HCT116 (cell line): Measurements from ENCODE around the gene NUP210. TPM values are rescaled to one million over a fixed set of nuclear protein-coding genes. Genes with fewer than 3 reads are reported as not detected.
A peak's percentile ranks its signal among the peaks of the same experiment; 100 is the strongest.

Experiments
- ATAC-seq: fragments of 200-7000 bp; cut with Tn5 transposase; 2 replicates; pipeline ENCODE4 v1.9.1; 2020; ENCODE audit warnings: mild to moderate bottlenecking, moderate library complexity
- BruUV-seq: library from RNA; stranded (reverse); fragments of 400-500 nt; replicated peaks from 2 replicates; lab custom pipeline; 2021; lab: Mats Ljungman, UMichigan
- CTCF ChIA-PET: fragments of 300-600 bp; sonication (Branson Sonifier 250); formaldehyde crosslinking; loops from one replicate; lab custom pipeline; 2021; ENCODE audit warnings: antibody characterized with exemption; lab: Charles Lee
- POLR2A ChIA-PET: fragments of 300-600, 350-600 bp; sonication (Branson Sonifier 250); formaldehyde crosslinking; loops from one replicate; lab custom pipeline; 2021; ENCODE audit warnings: antibody characterized with exemption; lab: Charles Lee
- RAD21 ChIA-PET, 2 experiments: fragments of 300-600 bp; sonication (Branson Sonifier 250); formaldehyde crosslinking; loops; one replicate each; lab custom pipeline; 2023; ENCODE audit warnings: low total read pairs in 2 of 2; ENCODE audit not compliant: uncharacterized antibody in 2 of 2, unreplicated experiment in 2 of 2, low non-redundant PET in 1 of 2; lab: Charles Lee
- DNase-seq: peaks from one replicate; pipeline ENCODE4 v3.0.0-alpha.2; 2010; ENCODE audit warnings: low read depth, low spot score
- H2AFZ ChIP-seq: fragments of 200-600 bp; shearing (Covaris generic), sonication (generic); 2 replicates; pipeline ENCODE4 v1.6.1; 2017; ENCODE audit warnings: low read depth, mixed run types, mixed read lengths, antibody characterized with exemption, low read length; ENCODE audit not compliant: poor library complexity, severe bottlenecking
- H3K27ac ChIP-seq: 2 replicates; pipeline ENCODE4 v1.5.1; 2012; ENCODE audit warnings: low read depth, low read length
- H3K27me3 ChIP-seq: fragments of 200-600 bp; sonication (generic); 2 replicates; pipeline ENCODE4 v1.6.1; 2016; ENCODE audit warnings: mixed run types, low read length, mixed read lengths; ENCODE audit not compliant: insufficient read depth
- H3K36me3 ChIP-seq, 2 experiments: fragments of 200-500 bp in 1 of 2; fragments of 200-600 bp in 1 of 2; sonication (Bioruptor generic) in 1 of 2; sonication (generic) in 1 of 2; 2 replicates each; pipeline versions ENCODE4 v1.5.1 to v1.6.1; 2014 to 2016; ENCODE audit warnings: low read length in 2 of 2, inconsistent platforms in 1 of 2, mixed read lengths in 1 of 2, mixed run types in 1 of 2; ENCODE audit not compliant: insufficient read depth in 2 of 2, control insufficient read depth in 1 of 2
- H3K4me1 ChIP-seq, 2 experiments: fragments of 200-600 bp in 1 of 2; sonication (generic) in 1 of 2; 2 replicates each; pipeline versions ENCODE4 v1.5.1 to v1.6.1; 2012 to 2017; ENCODE audit warnings: low read length in 2 of 2, inconsistent platforms in 1 of 2, mild to moderate bottlenecking in 1 of 2, mixed read lengths in 1 of 2, mixed run types in 1 of 2, moderate library complexity in 1 of 2; ENCODE audit not compliant: insufficient read depth in 2 of 2, control insufficient read depth in 1 of 2
- H3K4me2 ChIP-seq: fragments of 200-600 bp; sonication (generic); 2 replicates; pipeline ENCODE4 v1.6.1; 2017; ENCODE audit warnings: mixed run types, low read length, mixed read lengths
- H3K4me3 ChIP-seq, 2 experiments: fragments of 200-600 bp in 1 of 2; sonication (generic) in 1 of 2; replicated peaks in 1 of 2; 2 replicates each; pipeline ENCODE4 v1.5.1; 2011 to 2016; ENCODE audit warnings: low read length in 2 of 2, control low read depth in 1 of 2, low read depth in 1 of 2, mild to moderate bottlenecking in 1 of 2, mixed read lengths in 1 of 2, mixed run types in 1 of 2
- H3K79me2 ChIP-seq: fragments of 200-600 bp; sonication (generic); 2 replicates; pipeline ENCODE4 v1.6.1; 2017; ENCODE audit warnings: mild to moderate bottlenecking, mixed run types, low read length, moderate library complexity, mixed read lengths; ENCODE audit not compliant: insufficient read depth
- H3K9ac ChIP-seq: fragments of 200-600 bp; sonication (generic); 2 replicates; pipeline ENCODE4 v1.6.1; 2016; ENCODE audit warnings: low read length, mixed read lengths
- H3K9me2 ChIP-seq: fragments of 200-600 bp; sonication (generic), shearing (Covaris generic); 2 replicates; pipeline ENCODE4 v1.6.1; 2017; ENCODE audit warnings: mixed run types, mild to moderate bottlenecking, moderate library complexity; ENCODE audit not compliant: insufficient read depth
- H3K9me3 ChIP-seq, 2 experiments: fragments of 200-500 bp in 1 of 2; fragments of 200-600 bp in 1 of 2; sonication (Bioruptor generic) in 1 of 2; sonication (generic) in 1 of 2; 2 replicates each; pipeline ENCODE4 v1.6.1; 2014 to 2017; ENCODE audit warnings: low read length in 2 of 2, mixed read lengths in 2 of 2, inconsistent platforms in 1 of 2, low read depth in 1 of 2, mild to moderate bottlenecking in 1 of 2, mixed run types in 1 of 2, moderate library complexity in 1 of 2; ENCODE audit not compliant: control insufficient read depth in 1 of 2, insufficient read depth in 1 of 2
- H4K20me1 ChIP-seq: fragments of 200-600 bp; sonication (generic), shearing (Covaris generic); 2 replicates; pipeline ENCODE4 v1.6.1; 2017; ENCODE audit warnings: mixed run types, mild to moderate bottlenecking, moderate library complexity; ENCODE audit not compliant: insufficient read depth
- EZH2 ChIP-seq: fragments of 200-600 bp; sonication (generic); IDR thresholded peaks from 2 replicates; pipeline ENCODE4 v1.6.1; 2017; ENCODE audit warnings: antibody characterized with exemption, mixed run types
- FOSL1 ChIP-seq: IDR thresholded peaks from 2 replicates; pipeline ENCODE4 v1.6.1; 2012; ENCODE audit warnings: low read depth
- RAD21 ChIP-seq: IDR thresholded peaks from 2 replicates; pipeline ENCODE4 v1.6.1; 2012; ENCODE audit warnings: low read depth, mild to moderate bottlenecking
- SIN3A ChIP-seq: IDR thresholded peaks from 2 replicates; pipeline ENCODE4 v1.6.1; 2012; ENCODE audit warnings: low read depth
- TCF7L2 ChIP-seq: IDR thresholded peaks from 2 replicates; pipeline ENCODE4 v1.7.0; 2011; ENCODE audit warnings: borderline replicate concordance, inconsistent platforms; ENCODE audit not compliant: insufficient read depth, insufficient read length; ENCODE audit errors: extremely low read depth
- ZFX ChIP-seq: fragments of 450-650 bp; IDR thresholded peaks from 2 replicates; pipeline ENCODE4 v1.6.1; 2017
- intact Hi-C: fragments of 100-400 bp; cut with micrococcal nuclease; formaldehyde crosslinking; loops from 2 replicates; pipeline ENCODE4 v1.10.0; 2022
- total RNA-seq: library from RNA; stranded (reverse); gene quantifications from one replicate; pipeline ENCODE4 v1.2.1, GENCODE V29; 2021; ENCODE audit not compliant: unreplicated experiment
- TF ChIP-seq, protein P1 (sequence below): IDR thresholded peaks from 2 replicates; pipeline ENCODE4 v1.6.1; 2012; ENCODE audit warnings: low read depth
- TF ChIP-seq, protein P2 (sequence below), 3 experiments: fragments of 200-600 bp in 1 of 3; sonication (generic) in 1 of 3; IDR thresholded peaks in 2 of 3; conservative IDR thresholded peaks in 1 of 3; 2 replicates each; pipeline ENCODE4 v1.5.1; 2012 to 2017; ENCODE audit warnings: low read depth in 2 of 3, low read length in 2 of 3, antibody characterized with exemption in 1 of 3, borderline replicate concordance in 1 of 3, control low read depth in 1 of 3, mild to moderate bottlenecking in 1 of 3, mixed read lengths in 1 of 3, mixed run types in 1 of 3, moderate library complexity in 1 of 3; ENCODE audit not compliant: insufficient read depth in 1 of 3

The NUP210 gene
- total RNA-seq, 1 experiment from 2014 or later: 74.9 TPM

DNA sequence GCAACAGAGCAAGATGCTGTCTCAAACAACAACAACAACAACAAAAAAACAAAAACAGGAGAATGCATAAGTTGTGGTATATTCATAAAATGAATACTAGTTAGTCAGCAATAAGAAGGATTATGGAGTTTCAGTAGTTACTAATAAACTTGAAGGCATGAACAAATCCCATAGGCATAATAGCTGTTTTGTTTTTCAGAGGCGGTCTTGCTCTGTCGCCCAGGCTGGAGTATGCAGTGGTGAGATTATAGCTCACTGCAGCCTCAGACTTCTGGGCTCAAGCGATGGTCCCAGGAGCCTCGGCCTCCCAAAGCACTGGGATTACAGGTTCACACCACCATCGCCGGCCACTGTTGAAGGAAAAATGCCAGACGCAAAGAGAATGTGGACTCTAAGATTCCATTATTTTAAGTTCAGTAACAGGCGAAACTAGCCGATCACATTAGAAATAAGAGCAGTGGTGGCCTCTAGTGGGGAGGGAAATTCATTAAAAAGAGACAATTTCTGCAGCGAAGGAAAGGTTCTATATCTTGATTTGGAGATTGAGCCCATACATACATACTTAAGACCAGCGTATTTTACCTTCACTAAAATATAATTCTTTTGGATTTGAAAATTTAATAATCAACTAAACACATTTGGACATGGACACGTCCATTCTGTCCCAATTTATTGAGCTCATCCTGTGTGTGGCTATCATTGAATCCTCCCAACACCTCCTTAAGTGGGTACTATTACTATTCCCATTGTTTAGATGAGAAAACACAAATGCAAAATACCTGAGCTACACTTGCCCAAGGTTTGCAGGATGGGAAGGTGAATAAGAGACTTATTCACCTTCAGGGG lies 32.6 kb upstream of the NUP210 start:
- no peaks in the 10 kb centered on the region for H3K27me3 ChIP-seq
- no peaks in the 10 kb centered on the region for H3K9me3 ChIP-seq
- no TSS peak for BruUV-seq
- CTCF ChIA-PET: interaction anchor here (0.7 to 4.1 kb wide), 12 partner anchors 10 to 453 kb away, joined by 3 to 34 read pairs (median 4); partner anchors contain the start of gene HDAC11
- TF ChIP-seq FOSL1 (no peak), TCF7L2 (no peak), ZFX (no peak), EZH2 (no peak), SIN3A (no peak), RAD21 (peak; percentile 87)
- TF ChIP-seq, protein P1, sequence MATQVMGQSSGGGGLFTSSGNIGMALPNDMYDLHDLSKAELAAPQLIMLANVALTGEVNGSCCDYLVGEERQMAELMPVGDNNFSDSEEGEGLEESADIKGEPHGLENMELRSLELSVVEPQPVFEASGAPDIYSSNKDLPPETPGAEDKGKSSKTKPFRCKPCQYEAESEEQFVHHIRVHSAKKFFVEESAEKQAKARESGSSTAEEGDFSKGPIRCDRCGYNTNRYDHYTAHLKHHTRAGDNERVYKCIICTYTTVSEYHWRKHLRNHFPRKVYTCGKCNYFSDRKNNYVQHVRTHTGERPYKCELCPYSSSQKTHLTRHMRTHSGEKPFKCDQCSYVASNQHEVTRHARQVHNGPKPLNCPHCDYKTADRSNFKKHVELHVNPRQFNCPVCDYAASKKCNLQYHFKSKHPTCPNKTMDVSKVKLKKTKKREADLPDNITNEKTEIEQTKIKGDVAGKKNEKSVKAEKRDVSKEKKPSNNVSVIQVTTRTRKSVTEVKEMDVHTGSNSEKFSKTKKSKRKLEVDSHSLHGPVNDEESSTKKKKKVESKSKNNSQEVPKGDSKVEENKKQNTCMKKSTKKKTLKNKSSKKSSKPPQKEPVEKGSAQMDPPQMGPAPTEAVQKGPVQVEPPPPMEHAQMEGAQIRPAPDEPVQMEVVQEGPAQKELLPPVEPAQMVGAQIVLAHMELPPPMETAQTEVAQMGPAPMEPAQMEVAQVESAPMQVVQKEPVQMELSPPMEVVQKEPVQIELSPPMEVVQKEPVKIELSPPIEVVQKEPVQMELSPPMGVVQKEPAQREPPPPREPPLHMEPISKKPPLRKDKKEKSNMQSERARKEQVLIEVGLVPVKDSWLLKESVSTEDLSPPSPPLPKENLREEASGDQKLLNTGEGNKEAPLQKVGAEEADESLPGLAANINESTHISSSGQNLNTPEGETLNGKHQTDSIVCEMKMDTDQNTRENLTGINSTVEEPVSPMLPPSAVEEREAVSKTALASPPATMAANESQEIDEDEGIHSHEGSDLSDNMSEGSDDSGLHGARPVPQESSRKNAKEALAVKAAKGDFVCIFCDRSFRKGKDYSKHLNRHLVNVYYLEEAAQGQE: no peak
- TF ChIP-seq, protein P2, sequence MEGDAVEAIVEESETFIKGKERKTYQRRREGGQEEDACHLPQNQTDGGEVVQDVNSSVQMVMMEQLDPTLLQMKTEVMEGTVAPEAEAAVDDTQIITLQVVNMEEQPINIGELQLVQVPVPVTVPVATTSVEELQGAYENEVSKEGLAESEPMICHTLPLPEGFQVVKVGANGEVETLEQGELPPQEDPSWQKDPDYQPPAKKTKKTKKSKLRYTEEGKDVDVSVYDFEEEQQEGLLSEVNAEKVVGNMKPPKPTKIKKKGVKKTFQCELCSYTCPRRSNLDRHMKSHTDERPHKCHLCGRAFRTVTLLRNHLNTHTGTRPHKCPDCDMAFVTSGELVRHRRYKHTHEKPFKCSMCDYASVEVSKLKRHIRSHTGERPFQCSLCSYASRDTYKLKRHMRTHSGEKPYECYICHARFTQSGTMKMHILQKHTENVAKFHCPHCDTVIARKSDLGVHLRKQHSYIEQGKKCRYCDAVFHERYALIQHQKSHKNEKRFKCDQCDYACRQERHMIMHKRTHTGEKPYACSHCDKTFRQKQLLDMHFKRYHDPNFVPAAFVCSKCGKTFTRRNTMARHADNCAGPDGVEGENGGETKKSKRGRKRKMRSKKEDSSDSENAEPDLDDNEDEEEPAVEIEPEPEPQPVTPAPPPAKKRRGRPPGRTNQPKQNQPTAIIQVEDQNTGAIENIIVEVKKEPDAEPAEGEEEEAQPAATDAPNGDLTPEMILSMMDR (IDR thresholded peaks at IDR 0.05 in 2 of 3, conservative IDR thresholded peaks at IDR 0.05 in 1 of 3; ENCODE audit: borderline replicate concordance in 1 of 3, insufficient read depth in 1 of 3, low read depth in 2 of 3, low read length in 2 of 3): peak; percentile 55 to 80 (median 69); a peak in 5 of 6 replicates
- intact Hi-C loops: loop anchor here (1.0 to 5.0 kb wide), 2 partner anchors 150 to 360 kb away; no protein-coding TSS in a partner anchor
- H3K4me1 ChIP-seq: peaks cover 3 to 21% of the 10 kb centered on the region in 2 experiments; a peak in 2 of 4 replicates
- peak; percentile 31 for DNase-seq
- peak overlapping the region; percentile 95 for H2AFZ ChIP-seq
- H3K79me2 ChIP-seq: no peaks in the 10 kb centered on the region
- no peaks in the 10 kb centered on the region for H3K9me2 ChIP-seq
- no peaks in the 10 kb centered on the region for H3K36me3 ChIP-seq
- H3K4me3 ChIP-seq: peak overlapping the region in 1 of 2 experiments; percentile 42; a peak in 1 of 4 replicates
- H3K27ac ChIP-seq: peak overlapping the region; percentile 19; the same call in 1 of the 2 replicates
- POLR2A ChIA-PET: no interaction called here
- H3K4me2 ChIP-seq: peak overlapping the region; percentile 76
- RAD21 ChIA-PET: interaction anchor here (0.6 to 2.6 kb wide), 7 partner anchors 9 to 361 kb away, joined by 3 to 10 read pairs (median 5); partner anchors contain the start of gene HDAC11 (in 1 of the 2)
- ATAC-seq: peak; percentile 64
- 0 out of 2 replicates have a peak overlapping the region, but pooled peaks have one; percentile 14 for H3K9ac ChIP-seq
- no peaks in the 10 kb centered on the region for H4K20me1 ChIP-seq
